ENCODE data around the gene TBC1D24. TPM values are rescaled to one million over a fixed set of nuclear protein-coding genes. Genes with fewer than 3 reads are reported as not detected.
A peak's percentile ranks its signal among the peaks of the same experiment; 100 is the strongest.

TBC1D24 gene
- total and polyA plus RNA-seq, 2 experiments from 2014 or later = 5.4 to 21.0 TPM

DNA sequence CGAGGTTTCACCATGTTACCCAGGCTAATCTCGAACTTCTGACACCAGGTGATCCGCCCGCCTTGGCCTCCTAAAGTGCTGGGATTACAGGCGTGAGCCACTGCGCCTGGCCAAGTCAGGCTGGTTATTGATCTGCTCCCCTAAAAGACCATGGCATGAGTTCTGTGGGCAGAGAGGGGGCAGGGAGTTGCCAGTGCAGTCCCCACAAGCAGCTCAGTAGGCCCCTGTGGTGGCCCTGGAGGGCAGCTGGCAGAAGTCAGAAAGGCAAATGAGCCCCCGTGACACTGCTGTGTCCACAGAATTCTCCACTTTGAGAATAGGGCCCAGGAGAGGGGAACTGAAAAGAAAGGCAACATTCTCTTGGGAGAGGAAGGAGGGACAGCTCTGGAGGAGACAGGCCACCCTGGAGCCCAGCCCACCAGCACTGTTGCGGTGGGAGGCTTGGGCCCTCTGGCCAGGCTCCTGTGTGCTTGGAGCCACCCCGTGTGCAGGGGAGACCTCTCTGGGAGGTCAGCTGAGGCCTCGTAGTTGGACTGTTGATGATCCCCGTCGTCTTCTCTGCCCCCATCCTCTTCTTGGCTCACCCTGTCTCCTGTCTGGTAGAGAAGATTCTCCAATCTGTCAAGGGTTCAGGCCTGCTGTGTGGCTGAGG is 43.2 kb downstream of the TBC1D24 start (continued):
- TF ChIP-seq, protein P1, sequence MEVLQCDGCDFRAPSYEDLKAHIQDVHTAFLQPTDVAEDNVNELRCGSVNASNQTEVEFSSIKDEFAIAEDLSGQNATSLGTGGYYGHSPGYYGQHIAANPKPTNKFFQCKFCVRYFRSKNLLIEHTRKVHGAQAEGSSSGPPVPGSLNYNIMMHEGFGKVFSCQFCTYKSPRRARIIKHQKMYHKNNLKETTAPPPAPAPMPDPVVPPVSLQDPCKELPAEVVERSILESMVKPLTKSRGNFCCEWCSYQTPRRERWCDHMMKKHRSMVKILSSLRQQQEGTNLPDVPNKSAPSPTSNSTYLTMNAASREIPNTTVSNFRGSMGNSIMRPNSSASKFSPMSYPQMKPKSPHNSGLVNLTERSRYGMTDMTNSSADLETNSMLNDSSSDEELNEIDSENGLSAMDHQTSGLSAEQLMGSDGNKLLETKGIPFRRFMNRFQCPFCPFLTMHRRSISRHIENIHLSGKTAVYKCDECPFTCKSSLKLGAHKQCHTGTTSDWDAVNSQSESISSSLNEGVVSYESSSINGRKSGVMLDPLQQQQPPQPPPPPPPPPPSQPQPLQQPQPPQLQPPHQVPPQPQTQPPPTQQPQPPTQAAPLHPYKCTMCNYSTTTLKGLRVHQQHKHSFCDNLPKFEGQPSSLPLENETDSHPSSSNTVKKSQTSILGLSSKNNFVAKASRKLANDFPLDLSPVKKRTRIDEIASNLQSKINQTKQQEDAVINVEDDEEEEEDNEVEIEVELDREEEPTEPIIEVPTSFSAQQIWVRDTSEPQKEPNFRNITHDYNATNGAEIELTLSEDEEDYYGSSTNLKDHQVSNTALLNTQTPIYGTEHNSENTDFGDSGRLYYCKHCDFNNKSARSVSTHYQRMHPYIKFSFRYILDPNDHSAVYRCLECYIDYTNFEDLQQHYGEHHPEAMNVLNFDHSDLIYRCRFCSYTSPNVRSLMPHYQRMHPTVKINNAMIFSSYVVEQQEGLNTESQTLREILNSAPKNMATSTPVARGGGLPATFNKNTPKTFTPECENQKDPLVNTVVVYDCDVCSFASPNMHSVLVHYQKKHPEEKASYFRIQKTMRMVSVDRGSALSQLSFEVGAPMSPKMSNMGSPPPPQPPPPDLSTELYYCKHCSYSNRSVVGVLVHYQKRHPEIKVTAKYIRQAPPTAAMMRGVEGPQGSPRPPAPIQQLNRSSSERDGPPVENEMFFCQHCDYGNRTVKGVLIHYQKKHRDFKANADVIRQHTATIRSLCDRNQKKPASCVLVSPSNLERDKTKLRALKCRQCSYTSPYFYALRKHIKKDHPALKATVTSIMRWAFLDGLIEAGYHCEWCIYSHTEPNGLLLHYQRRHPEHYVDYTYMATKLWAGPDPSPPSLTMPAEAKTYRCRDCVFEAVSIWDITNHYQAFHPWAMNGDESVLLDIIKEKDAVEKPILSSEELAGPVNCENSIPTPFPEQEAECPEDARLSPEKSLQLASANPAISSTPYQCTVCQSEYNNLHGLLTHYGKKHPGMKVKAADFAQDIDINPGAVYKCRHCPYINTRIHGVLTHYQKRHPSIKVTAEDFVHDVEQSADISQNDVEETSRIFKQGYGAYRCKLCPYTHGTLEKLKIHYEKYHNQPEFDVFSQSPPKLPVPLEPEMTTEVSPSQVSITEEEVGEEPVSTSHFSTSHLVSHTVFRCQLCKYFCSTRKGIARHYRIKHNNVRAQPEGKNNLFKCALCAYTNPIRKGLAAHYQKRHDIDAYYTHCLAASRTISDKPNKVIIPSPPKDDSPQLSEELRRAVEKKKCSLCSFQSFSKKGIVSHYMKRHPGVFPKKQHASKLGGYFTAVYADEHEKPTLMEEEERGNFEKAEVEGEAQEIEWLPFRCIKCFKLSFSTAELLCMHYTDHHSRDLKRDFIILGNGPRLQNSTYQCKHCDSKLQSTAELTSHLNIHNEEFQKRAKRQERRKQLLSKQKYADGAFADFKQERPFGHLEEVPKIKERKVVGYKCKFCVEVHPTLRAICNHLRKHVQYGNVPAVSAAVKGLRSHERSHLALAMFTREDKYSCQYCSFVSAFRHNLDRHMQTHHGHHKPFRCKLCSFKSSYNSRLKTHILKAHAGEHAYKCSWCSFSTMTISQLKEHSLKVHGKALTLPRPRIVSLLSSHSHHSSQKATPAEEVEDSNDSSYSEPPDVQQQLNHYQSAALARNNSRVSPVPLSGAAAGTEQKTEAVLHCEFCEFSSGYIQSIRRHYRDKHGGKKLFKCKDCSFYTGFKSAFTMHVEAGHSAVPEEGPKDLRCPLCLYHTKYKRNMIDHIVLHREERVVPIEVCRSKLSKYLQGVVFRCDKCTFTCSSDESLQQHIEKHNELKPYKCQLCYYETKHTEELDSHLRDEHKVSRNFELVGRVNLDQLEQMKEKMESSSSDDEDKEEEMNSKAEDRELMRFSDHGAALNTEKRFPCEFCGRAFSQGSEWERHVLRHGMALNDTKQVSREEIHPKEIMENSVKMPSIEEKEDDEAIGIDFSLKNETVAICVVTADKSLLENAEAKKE (CRISPR knock-in tag; IDR thresholded peaks at IDR 0.05) = no peak
- no peak for TF ChIP-seq EZH2phosphoT487 (IDR thresholded peaks at IDR 0.05; ENCODE audit: unreplicated experiment)

DNA sequence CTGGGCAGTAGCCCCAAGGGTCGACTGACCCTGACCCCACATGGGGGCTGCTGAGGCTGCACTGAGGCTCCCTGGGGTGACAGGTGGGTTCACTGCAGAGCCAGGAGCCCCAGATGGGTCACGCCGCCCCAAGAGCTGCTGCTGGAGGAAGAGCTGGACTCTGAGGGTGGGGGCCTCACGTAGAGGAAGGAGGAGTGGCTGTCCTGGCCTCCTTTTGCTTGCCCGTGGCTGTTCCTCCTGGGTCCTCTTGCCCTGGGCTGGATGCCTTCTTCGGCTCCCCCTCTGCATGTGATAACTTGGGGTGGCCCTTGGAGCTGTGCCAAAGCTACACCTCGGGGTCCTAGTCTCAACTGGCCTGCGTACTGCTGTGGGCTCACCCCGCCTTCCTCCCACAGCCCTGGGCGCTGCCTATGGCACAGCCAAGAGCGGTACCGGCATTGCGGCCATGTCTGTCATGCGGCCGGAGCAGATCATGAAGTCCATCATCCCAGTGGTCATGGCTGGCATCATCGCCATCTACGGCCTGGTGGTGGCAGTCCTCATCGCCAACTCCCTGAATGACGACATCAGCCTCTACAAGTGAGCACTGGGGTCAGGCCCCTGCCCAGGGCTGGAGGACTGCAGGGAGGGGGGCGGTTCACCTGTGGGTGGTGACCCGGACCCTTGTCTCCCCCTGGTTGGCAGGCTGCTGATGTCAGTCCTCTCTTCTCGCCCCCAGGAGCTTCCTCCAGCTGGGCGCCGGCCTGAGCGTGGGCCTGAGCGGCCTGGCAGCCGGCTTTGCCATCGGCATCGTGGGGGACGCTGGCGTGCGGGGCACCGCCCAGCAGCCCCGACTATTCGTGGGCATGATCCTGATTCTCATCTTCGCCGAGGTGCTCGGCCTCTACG is 44.1 kb downstream of the TBC1D24 start:
- Mint-ChIP-seq H3K36me3 (ENCODE audit: low read depth) (peaks cover 23% of the 10 kb centered on the region), H3K4me1 (peaks cover 37% of the 10 kb centered on the region)
- ATAC-seq = no peak

More for the DNA sequence above, 44.1 kb downstream of the TBC1D24 start:
- no peaks in the 10 kb centered on the region for H3K27me3 ChIP-seq (ENCODE audit: insufficient read depth)
- Mint-ChIP-seq H3K27me3 (ENCODE audit: insufficient read depth, low read depth, poor library complexity) (peaks cover 24% of the 10 kb centered on the region), H3K4me3 (peak overlapping the region; percentile 70), H3K27ac (peak overlapping the region; percentile 93; the same call in 1 of the 2 replicates), H3K9me3 (no peaks in the 10 kb centered on the region; the same call in 2 of the 3 replicates)
- no peaks in the 10 kb centered on the region for H3K36me3 ChIP-seq (ENCODE audit: insufficient read depth)
- no peak overlapping the region for H3K4me3 ChIP-seq
- 0 out of 2 replicates have a peak overlapping the region, but pooled peaks have one; percentile 45 for H3K27ac ChIP-seq (ENCODE audit: low read depth)
- H3K4me1 ChIP-seq (ENCODE audit: insufficient read depth) = peaks cover 10% of the 10 kb centered on the region; the same call in 1 of the 2 replicates
- DNase-seq (ENCODE audit: low spot score) = no peak
- H3K9me2 ChIP-seq (ENCODE audit: insufficient read depth) = no peaks in the 10 kb centered on the region
- H4K20me1 ChIP-seq (replicated peaks; ENCODE audit: insufficient read depth) = peaks cover 31% of the 10 kb centered on the region
- TF ChIP-seq EZH2phosphoT487 (IDR thresholded peaks at IDR 0.05; ENCODE audit: unreplicated experiment) (no peak), ZNF114 (CRISPR knock-in tag; IDR thresholded peaks at IDR 0.05) (no peak)
- TF ChIP-seq, protein P2, sequence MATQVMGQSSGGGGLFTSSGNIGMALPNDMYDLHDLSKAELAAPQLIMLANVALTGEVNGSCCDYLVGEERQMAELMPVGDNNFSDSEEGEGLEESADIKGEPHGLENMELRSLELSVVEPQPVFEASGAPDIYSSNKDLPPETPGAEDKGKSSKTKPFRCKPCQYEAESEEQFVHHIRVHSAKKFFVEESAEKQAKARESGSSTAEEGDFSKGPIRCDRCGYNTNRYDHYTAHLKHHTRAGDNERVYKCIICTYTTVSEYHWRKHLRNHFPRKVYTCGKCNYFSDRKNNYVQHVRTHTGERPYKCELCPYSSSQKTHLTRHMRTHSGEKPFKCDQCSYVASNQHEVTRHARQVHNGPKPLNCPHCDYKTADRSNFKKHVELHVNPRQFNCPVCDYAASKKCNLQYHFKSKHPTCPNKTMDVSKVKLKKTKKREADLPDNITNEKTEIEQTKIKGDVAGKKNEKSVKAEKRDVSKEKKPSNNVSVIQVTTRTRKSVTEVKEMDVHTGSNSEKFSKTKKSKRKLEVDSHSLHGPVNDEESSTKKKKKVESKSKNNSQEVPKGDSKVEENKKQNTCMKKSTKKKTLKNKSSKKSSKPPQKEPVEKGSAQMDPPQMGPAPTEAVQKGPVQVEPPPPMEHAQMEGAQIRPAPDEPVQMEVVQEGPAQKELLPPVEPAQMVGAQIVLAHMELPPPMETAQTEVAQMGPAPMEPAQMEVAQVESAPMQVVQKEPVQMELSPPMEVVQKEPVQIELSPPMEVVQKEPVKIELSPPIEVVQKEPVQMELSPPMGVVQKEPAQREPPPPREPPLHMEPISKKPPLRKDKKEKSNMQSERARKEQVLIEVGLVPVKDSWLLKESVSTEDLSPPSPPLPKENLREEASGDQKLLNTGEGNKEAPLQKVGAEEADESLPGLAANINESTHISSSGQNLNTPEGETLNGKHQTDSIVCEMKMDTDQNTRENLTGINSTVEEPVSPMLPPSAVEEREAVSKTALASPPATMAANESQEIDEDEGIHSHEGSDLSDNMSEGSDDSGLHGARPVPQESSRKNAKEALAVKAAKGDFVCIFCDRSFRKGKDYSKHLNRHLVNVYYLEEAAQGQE (IDR thresholded peaks at IDR 0.05; ENCODE audit: unreplicated experiment) = no peak
- TF ChIP-seq, protein P3, sequence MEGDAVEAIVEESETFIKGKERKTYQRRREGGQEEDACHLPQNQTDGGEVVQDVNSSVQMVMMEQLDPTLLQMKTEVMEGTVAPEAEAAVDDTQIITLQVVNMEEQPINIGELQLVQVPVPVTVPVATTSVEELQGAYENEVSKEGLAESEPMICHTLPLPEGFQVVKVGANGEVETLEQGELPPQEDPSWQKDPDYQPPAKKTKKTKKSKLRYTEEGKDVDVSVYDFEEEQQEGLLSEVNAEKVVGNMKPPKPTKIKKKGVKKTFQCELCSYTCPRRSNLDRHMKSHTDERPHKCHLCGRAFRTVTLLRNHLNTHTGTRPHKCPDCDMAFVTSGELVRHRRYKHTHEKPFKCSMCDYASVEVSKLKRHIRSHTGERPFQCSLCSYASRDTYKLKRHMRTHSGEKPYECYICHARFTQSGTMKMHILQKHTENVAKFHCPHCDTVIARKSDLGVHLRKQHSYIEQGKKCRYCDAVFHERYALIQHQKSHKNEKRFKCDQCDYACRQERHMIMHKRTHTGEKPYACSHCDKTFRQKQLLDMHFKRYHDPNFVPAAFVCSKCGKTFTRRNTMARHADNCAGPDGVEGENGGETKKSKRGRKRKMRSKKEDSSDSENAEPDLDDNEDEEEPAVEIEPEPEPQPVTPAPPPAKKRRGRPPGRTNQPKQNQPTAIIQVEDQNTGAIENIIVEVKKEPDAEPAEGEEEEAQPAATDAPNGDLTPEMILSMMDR (conservative IDR thresholded peaks at IDR 0.05; ENCODE audit: low read depth in 2 of 2) = peak in 1 of 2 experiments; percentile 14; a peak in 1 of 4 replicates
- H3K79me2 ChIP-seq (replicated peaks; ENCODE audit: insufficient read depth) = peaks cover 61% of the 10 kb centered on the region
- no peak overlapping the region for H3K4me2 ChIP-seq
- H2AFZ ChIP-seq = no peak overlapping the region
- H3F3A ChIP-seq (replicated peaks; ENCODE audit: low read depth) = peaks cover 24% of the 10 kb centered on the region; the same call in 1 of the 2 replicates
